ENCODE data around the gene GATB. TPM values are rescaled to one million over a fixed set of nuclear protein-coding genes. Genes with fewer than 3 reads are reported as not detected.

Gene GATB
- total RNA-seq, 1 donor from 2014 or later: 22.9 TPM

DNA sequence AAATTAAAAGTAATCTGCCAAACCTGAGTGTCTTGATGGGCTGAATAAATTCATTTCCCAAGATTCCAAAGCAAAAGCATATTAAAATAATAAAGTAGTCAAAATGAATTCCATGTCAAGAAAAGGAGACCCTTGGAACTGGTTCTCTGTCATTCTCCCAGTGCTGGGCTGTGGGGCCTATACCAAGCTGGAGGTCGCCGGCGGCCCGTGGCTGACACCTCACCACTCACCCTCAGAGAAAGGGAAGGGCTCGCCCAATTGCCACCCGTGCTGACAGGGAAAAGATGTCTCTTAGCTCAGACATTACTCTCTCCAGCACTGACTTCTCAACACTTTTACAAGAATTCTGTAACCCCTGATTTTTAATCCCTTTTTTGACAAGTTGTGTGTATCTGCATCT lies 51.7 kb downstream of the GATB start:
- no peak for TF ChIP-seq CTCF (IDR thresholded peaks at IDR 0.05)
- Mint-ChIP-seq H3K9me3 (no peaks in the 10 kb centered on the region), H3K4me1 (no peaks in the 10 kb centered on the region), H3K4me3 (no peak overlapping the region), H3K36me3 (ENCODE audit: low read depth) (peaks cover 62% of the 10 kb centered on the region), H3K27ac (no peak overlapping the region), H3K27me3 (no peaks in the 10 kb centered on the region)
- POLR2A ChIA-PET: no interaction called here
- no peak for DNase-seq
- intact Hi-C loops (cut with micrococcal nuclease): no loop called here
- CTCF ChIA-PET: no interaction called here
- ATAC-seq (ENCODE audit: low read depth): no peak

- ATAC-seq (ENCODE audit: low read depth): no peak
- intact Hi-C loops (cut with micrococcal nuclease): no loop called here
- POLR2A ChIA-PET: no interaction called here
- Mint-ChIP-seq H3K27ac (no peak overlapping the region), H3K27me3 (no peaks in the 10 kb centered on the region), H3K4me1 (no peaks in the 10 kb centered on the region), H3K4me3 (no peak overlapping the region), H3K36me3 (ENCODE audit: low read depth) (peaks cover 62% of the 10 kb centered on the region), H3K9me3 (no peaks in the 10 kb centered on the region)
- no peak for TF ChIP-seq CTCF (IDR thresholded peaks at IDR 0.05)
- CTCF ChIA-PET: no interaction called here
- no peak for DNase-seq
Observed at GRCh38 chr4:151708100-151708499, 52.7 kb downstream of the GATB start.

DNA sequence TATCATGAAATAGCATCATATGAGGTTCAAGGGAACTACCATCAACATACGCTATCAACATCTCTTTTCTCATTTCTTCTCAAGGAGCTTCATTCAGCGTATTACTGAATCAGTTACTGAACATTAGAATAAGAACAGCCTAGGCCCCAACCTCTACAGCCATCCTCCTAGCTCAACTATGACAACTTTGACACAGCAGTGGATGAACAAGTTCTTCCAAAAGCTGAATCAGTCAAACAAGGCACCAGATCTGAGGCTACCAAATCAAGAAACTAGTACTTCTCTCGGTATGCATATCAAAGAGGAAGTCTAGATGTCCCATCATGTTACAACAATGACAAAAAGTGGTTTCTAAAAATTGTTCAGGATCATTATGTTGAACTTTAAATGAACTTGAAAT lies 57.4 kb downstream of the GATB start:
- no peak for DNase-seq
- Mint-ChIP-seq H3K9me3 (no peaks in the 10 kb centered on the region), H3K4me3 (no peak overlapping the region), H3K36me3 (ENCODE audit: low read depth) (peaks cover 84% of the 10 kb centered on the region), H3K4me1 (no peaks in the 10 kb centered on the region), H3K27me3 (no peaks in the 10 kb centered on the region), H3K27ac (no peak overlapping the region)
- ATAC-seq (ENCODE audit: low read depth): no peak
- CTCF ChIA-PET: no interaction called here
- TF ChIP-seq CTCF (IDR thresholded peaks at IDR 0.05): no peak
- POLR2A ChIA-PET: no interaction called here
- intact Hi-C loops (cut with micrococcal nuclease): no loop called here

DNA sequence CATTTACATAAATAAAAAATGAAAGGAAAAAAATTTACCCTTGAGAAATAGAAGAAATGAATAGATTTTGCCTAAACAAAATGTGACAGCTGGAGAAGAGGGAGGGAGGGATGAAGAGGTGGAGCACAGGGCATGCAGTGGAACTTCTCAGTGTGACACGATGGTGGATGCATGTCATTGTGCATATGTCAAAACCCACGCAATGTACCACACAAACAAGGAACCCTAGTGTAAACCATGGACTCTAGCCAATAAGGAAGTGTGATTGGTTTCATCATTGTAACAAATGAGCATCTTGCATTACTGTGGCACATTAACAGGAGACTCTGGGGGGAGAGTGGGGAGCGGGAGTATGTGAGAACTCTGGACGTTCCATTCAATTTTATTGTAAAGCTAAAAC lies 58.6 kb downstream of the GATB start:
- H3K27ac Mint-ChIP-seq: no peak overlapping the region
- POLR2A ChIA-PET: no interaction called here

DNA sequence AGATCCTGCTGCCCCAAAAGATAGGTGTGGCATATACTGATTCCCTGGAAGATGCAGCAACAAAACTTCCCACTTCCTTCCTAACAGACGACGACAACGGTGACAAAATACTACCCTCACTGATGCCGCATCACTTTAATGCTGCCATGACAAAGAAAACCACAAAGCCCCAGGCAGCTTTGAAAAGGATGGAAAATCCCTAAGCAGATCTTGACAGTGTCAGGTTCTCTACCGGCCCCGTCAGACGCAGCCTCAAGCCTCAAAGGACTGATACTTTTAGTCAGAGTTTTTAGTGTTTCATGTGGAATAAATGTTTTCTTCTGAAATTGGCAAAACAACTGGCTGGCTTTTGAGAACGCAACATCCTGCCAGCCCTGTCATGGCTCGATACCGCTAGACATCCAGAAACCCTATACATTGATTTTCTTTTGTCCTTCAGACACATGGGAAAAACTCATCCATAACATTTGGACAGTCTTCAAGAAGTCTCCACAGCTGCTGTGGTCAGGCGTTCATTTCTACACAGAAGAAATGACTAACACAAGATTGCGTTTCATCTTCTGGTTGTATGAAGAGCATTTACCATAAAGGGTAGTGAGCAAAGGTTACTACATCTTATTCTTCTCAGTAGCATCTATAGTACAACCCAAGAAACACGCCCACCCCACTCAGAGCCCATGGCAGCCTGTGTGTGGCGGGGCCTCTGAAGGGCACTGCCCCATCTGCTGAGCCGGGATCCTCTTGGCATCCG lies 60.1 kb downstream of the GATB start:
- Mint-ChIP-seq H3K4me1 (no peaks in the 10 kb centered on the region), H3K36me3 (ENCODE audit: low read depth) (peaks cover 72% of the 10 kb centered on the region), H3K9me3 (peaks cover 2% of the 10 kb centered on the region), H3K27ac (no peak overlapping the region), H3K4me3 (no peak overlapping the region), H3K27me3 (no peaks in the 10 kb centered on the region)
- no peak for ATAC-seq (ENCODE audit: low read depth)
- no peak for DNase-seq
- intact Hi-C loops (cut with micrococcal nuclease): no loop called here
- no peak for TF ChIP-seq CTCF (IDR thresholded peaks at IDR 0.05)
- ChIA-PET CTCF (no interaction called here), POLR2A (no interaction called here)

More for the DNA sequence above, 58.6 kb downstream of the GATB start:
- no peak for TF ChIP-seq CTCF (IDR thresholded peaks at IDR 0.05)
- ATAC-seq (ENCODE audit: low read depth) (no peak), DNase-seq (no peak)
- peaks cover 2% of the 10 kb centered on the region for H3K9me3 Mint-ChIP-seq
- no peaks in the 10 kb centered on the region for H3K27me3 Mint-ChIP-seq
- H3K36me3 Mint-ChIP-seq (ENCODE audit: low read depth): peaks cover 79% of the 10 kb centered on the region
- no peak overlapping the region for H3K4me3 Mint-ChIP-seq
- CTCF ChIA-PET: no interaction called here
- intact Hi-C loops (cut with micrococcal nuclease): no loop called here
- no peaks in the 10 kb centered on the region for H3K4me1 Mint-ChIP-seq

All from activated B cell treated with CpG ODN at 0.5 μM for 24 hours (primary cell).